Osteoblast (primary cell): ENCODE measurements around the gene C5. TPM values are rescaled to one million over a fixed set of nuclear protein-coding genes. Genes with fewer than 3 reads are reported as not detected.
A peak's percentile ranks its signal among the peaks of the same experiment; 100 is the strongest.

Experiments
- DNase-seq: peaks from one replicate; pipeline ENCODE4 v3.0.0; 2011; ENCODE audit warnings: low spot score, mixed read lengths; ENCODE audit not compliant: insufficient read length; ENCODE audit errors: missing footprints
- H2AFZ ChIP-seq: 2 replicates; pipeline ENCODE4 v1.6.0; 2011; ENCODE audit warnings: mild to moderate bottlenecking, low read length
- H3K27ac ChIP-seq: 2 replicates; pipeline ENCODE4 v1.5.1; 2011; ENCODE audit warnings: mild to moderate bottlenecking, low read depth, low read length, moderate library complexity
- H3K27me3 ChIP-seq: 2 replicates; pipeline ENCODE4 v1.6.0; 2012; ENCODE audit warnings: mild to moderate bottlenecking, control low read depth, inconsistent platforms, low read length, moderate library complexity; ENCODE audit not compliant: insufficient read depth
- H3K36me3 ChIP-seq: 2 replicates; pipeline ENCODE4 v1.5.1; 2011; ENCODE audit warnings: mild to moderate bottlenecking, low read length, control low read depth, moderate library complexity; ENCODE audit not compliant: insufficient read depth
- H3K4me1 ChIP-seq: 2 replicates; pipeline ENCODE4 v1.5.1; 2011; ENCODE audit warnings: mild to moderate bottlenecking, low read length, control low read depth, moderate library complexity; ENCODE audit not compliant: insufficient read depth
- H3K4me2 ChIP-seq: 2 replicates; pipeline ENCODE4 v1.6.0; 2011; ENCODE audit warnings: mild to moderate bottlenecking, low read length; ENCODE audit not compliant: insufficient read depth
- H3K4me3 ChIP-seq: fragments of 200-600 bp; sonication (generic); 3 replicates; pipeline ENCODE4 v1.5.1; 2012; ENCODE audit warnings: mild to moderate bottlenecking, low read length, inconsistent platforms; ENCODE audit not compliant: insufficient read depth
- H3K79me2 ChIP-seq: 2 replicates; pipeline ENCODE4 v1.6.0; 2012; ENCODE audit warnings: mild to moderate bottlenecking, low read length, control low read depth, inconsistent platforms; ENCODE audit not compliant: insufficient read depth
- H3K9me3 ChIP-seq: 2 replicates; pipeline ENCODE4 v1.5.1; 2011; ENCODE audit warnings: low read depth, low read length, control low read depth
- H4K20me1 ChIP-seq: 2 replicates; pipeline ENCODE4 v1.6.0; 2012; ENCODE audit warnings: mild to moderate bottlenecking, low read length, control low read depth; ENCODE audit not compliant: insufficient read depth
- total RNA-seq: library from RNA; depleted of rRNA; stranded (reverse); fragments of >200 nt; gene quantifications from 2 replicates; pipeline ENCODE4 v1.2.3, GENCODE V29; 2012
- TF ChIP-seq, protein P1 (sequence below): IDR thresholded peaks from 2 replicates; pipeline ENCODE4 v1.5.1; 2011; ENCODE audit warnings: mild to moderate bottlenecking, low read depth, low read length, moderate library complexity; ENCODE audit errors: extremely low read depth

C5 gene
- total RNA-seq, 1 donor = 5.1 TPM

- H3K4me1 ChIP-seq = peaks cover 27% of the 10 kb centered on the region
- peak within 1 kb of the TSS; percentile 94 for H3K4me2 ChIP-seq
- H3K27ac ChIP-seq = peak within 1 kb of the TSS; percentile 91
- H4K20me1 ChIP-seq = no peaks in the 10 kb centered on the region
- H3K27me3 ChIP-seq = no peaks in the 10 kb centered on the region
- no peaks in the 10 kb centered on the region for H3K9me3 ChIP-seq
- H3K79me2 ChIP-seq = no peaks in the 10 kb centered on the region
- TF ChIP-seq, protein P1, sequence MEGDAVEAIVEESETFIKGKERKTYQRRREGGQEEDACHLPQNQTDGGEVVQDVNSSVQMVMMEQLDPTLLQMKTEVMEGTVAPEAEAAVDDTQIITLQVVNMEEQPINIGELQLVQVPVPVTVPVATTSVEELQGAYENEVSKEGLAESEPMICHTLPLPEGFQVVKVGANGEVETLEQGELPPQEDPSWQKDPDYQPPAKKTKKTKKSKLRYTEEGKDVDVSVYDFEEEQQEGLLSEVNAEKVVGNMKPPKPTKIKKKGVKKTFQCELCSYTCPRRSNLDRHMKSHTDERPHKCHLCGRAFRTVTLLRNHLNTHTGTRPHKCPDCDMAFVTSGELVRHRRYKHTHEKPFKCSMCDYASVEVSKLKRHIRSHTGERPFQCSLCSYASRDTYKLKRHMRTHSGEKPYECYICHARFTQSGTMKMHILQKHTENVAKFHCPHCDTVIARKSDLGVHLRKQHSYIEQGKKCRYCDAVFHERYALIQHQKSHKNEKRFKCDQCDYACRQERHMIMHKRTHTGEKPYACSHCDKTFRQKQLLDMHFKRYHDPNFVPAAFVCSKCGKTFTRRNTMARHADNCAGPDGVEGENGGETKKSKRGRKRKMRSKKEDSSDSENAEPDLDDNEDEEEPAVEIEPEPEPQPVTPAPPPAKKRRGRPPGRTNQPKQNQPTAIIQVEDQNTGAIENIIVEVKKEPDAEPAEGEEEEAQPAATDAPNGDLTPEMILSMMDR = no peak
- H3K4me3 ChIP-seq = peak within 1 kb of the TSS; percentile 96
- peak within 1 kb of the TSS; percentile 97 for H2AFZ ChIP-seq
- no peaks in the 10 kb centered on the region for H3K36me3 ChIP-seq
- peak; percentile 95 for DNase-seq
Measured at GRCh38 chr9:121074370-121075250, 24.5 kb upstream of the C5 start, which contains the start of gene CNTRL. Gene CNTRL, plus strand, starts transcription at chr9:121074955. Its CDS starts 13,372 bp downstream, at chr9:121088327.

DNA sequence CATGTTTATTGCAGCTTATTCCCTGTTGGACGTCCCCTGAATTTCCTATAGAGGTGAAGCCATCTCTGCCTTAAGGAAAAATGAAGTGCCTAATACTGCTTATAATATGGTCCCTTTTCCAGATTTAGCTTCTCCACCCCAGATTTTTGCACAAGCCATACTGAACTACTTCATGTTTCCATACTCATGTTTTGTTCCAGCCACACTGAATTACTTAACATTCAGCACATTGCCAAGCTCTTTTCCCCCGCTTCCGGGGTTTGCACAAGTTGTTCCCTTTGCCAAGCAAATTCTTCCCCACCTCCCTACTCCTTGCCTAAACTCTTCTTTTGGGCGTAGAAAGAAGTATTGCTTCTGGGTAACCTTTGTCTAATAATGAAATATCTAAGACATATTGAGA is 23.0 kb upstream of the C5 start:
- Histone ChIP-seq H2AFZ (peak overlapping the region; percentile 80), H4K20me1 (no peaks in the 10 kb centered on the region), H3K4me2 (peak overlapping the region; percentile 94), H3K27me3 (no peaks in the 10 kb centered on the region), H3K36me3 (no peaks in the 10 kb centered on the region), H3K79me2 (no peaks in the 10 kb centered on the region), H3K27ac (peak overlapping the region; percentile 25), H3K4me1 (peaks cover 27% of the 10 kb centered on the region), H3K9me3 (no peaks in the 10 kb centered on the region), H3K4me3 (peak overlapping the region; percentile 29)
- TF ChIP-seq, protein P1 = no peak
- peak; percentile 49 for DNase-seq

GRCh38 chr9:121071756-121072421 is 21.8 kb upstream of the C5 start:
- peak overlapping the region; percentile 50 for H3K27ac ChIP-seq
- no peaks in the 10 kb centered on the region for H3K36me3 ChIP-seq
- H3K79me2 ChIP-seq = no peaks in the 10 kb centered on the region
- H3K4me2 ChIP-seq = peak overlapping the region; percentile 94
- peak overlapping the region; percentile 91 for H2AFZ ChIP-seq
- no peaks in the 10 kb centered on the region for H3K9me3 ChIP-seq
- H3K4me1 ChIP-seq = peaks cover 27% of the 10 kb centered on the region
- DNase-seq = peak; percentile 67
- no peaks in the 10 kb centered on the region for H4K20me1 ChIP-seq
- TF ChIP-seq, protein P1 = peak; percentile 43
- no peaks in the 10 kb centered on the region for H3K27me3 ChIP-seq
- peak overlapping the region; percentile 70 for H3K4me3 ChIP-seq

- DNase-seq = no peak
- H3K9me3 ChIP-seq = no peaks in the 10 kb centered on the region
- H3K27me3 ChIP-seq = no peaks in the 10 kb centered on the region
- H2AFZ ChIP-seq = peak overlapping the region; percentile 91
- H3K4me2 ChIP-seq = peak overlapping the region; percentile 94
- TF ChIP-seq, protein P1 = no peak
- H3K4me3 ChIP-seq = peak overlapping the region; percentile 70
- H3K36me3 ChIP-seq = no peaks in the 10 kb centered on the region
- peaks cover 27% of the 10 kb centered on the region for H3K4me1 ChIP-seq
- H3K79me2 ChIP-seq = no peaks in the 10 kb centered on the region
- H3K27ac ChIP-seq = peak overlapping the region; percentile 50
- no peaks in the 10 kb centered on the region for H4K20me1 ChIP-seq
Measured at GRCh38 chr9:121071370-121071755, 21.3 kb upstream of the C5 start.
